ENCODE measurements around the gene LMF1. TPM values are rescaled to one million over a fixed set of nuclear protein-coding genes. Genes with fewer than 3 reads are reported as not detected.

Gene LMF1
- total and polyA plus RNA-seq, 2 donors from 2014 or later: 15.4 to 28.6 TPM

GRCh38 chr16:901715-902601, 68.8 kb downstream of the LMF1 start:
- no peaks in the 10 kb centered on the region for H3K36me3 ChIP-seq (ENCODE audit: control insufficient read depth in 2 of 3, insufficient read depth in 3 of 3, low read length in 3 of 3)
- DNase-seq: peak in 1 of 5 donors; percentile 66
- peaks cover 0 to 4% (median 0%) of the 10 kb centered on the region in 3 donors for H3K9me3 ChIP-seq (ENCODE audit: control insufficient read depth in 2 of 3, insufficient read depth in 1 of 3, low read length in 3 of 3)
- no peak overlapping the region for H3K27ac ChIP-seq (ENCODE audit: low read depth in 2 of 2, low read length in 2 of 2)
- H3K27me3 ChIP-seq (ENCODE audit: control insufficient read depth, insufficient read depth, low read length): no peaks in the 10 kb centered on the region
- FAIRE-seq: no peak
- TF ChIP-seq CTCF (IDR thresholded peaks at IDR 0.05; ENCODE audit: borderline replicate concordance, extremely low read depth, insufficient read depth): no peak
- no peaks in the 10 kb centered on the region for H3K4me1 ChIP-seq (ENCODE audit: control insufficient read depth in 2 of 3, insufficient read depth in 2 of 3, low read depth in 1 of 3, low read length in 3 of 3)
- no peak overlapping the region for H3K9ac ChIP-seq (ENCODE audit: low read length in 3 of 3)
- no peak overlapping the region for H3K4me3 ChIP-seq (ENCODE audit: low read length in 3 of 3)
- intact Hi-C loops (cut with DNase I): no loop called here

- Histone ChIP-seq H3K4me1 (ENCODE audit: control insufficient read depth in 2 of 3, insufficient read depth in 2 of 3, low read depth in 1 of 3, low read length in 3 of 3) (no peaks in the 10 kb centered on the region), H3K9me3 (ENCODE audit: control insufficient read depth in 2 of 3, insufficient read depth in 1 of 3, low read length in 3 of 3) (no peaks in the 10 kb centered on the region), H3K9ac (ENCODE audit: low read length in 3 of 3) (no peak overlapping the region), H3K4me3 (ENCODE audit: low read length in 3 of 3) (no peak overlapping the region), H3K27ac (ENCODE audit: low read depth in 2 of 2, low read length in 2 of 2) (no peak overlapping the region), H3K36me3 (ENCODE audit: control insufficient read depth in 2 of 3, insufficient read depth in 3 of 3, low read length in 3 of 3) (no peaks in the 10 kb centered on the region), H3K27me3 (ENCODE audit: control insufficient read depth, insufficient read depth, low read length) (no peaks in the 10 kb centered on the region)
- DNase-seq (peak in 1 of 5 donors; percentile 49), FAIRE-seq (no peak)
- intact Hi-C loops (cut with DNase I): no loop called here
- TF ChIP-seq CTCF (IDR thresholded peaks at IDR 0.05; ENCODE audit: borderline replicate concordance, extremely low read depth, insufficient read depth): no peak
These were observed 69.6 kb downstream of the LMF1 start for GRCh38 chr16:901149-901548.

GRCh38 chr16:900211-900610, 70.6 kb downstream of the LMF1 start:
- Histone ChIP-seq H3K9me3 (ENCODE audit: control insufficient read depth in 2 of 3, insufficient read depth in 1 of 3, low read length in 3 of 3) (no peaks in the 10 kb centered on the region), H3K4me1 (ENCODE audit: control insufficient read depth in 2 of 3, insufficient read depth in 2 of 3, low read depth in 1 of 3, low read length in 3 of 3) (no peaks in the 10 kb centered on the region), H3K27me3 (ENCODE audit: control insufficient read depth, insufficient read depth, low read length) (no peaks in the 10 kb centered on the region), H3K27ac (ENCODE audit: low read depth in 2 of 2, low read length in 2 of 2) (no peak overlapping the region), H3K4me3 (ENCODE audit: low read length in 3 of 3) (no peak overlapping the region), H3K36me3 (ENCODE audit: control insufficient read depth in 2 of 3, insufficient read depth in 3 of 3, low read length in 3 of 3) (no peaks in the 10 kb centered on the region), H3K9ac (ENCODE audit: low read length in 3 of 3) (no peak overlapping the region)
- TF ChIP-seq CTCF (IDR thresholded peaks at IDR 0.05; ENCODE audit: borderline replicate concordance, extremely low read depth, insufficient read depth): no peak
- DNase-seq: no peak
- intact Hi-C loops (cut with DNase I): no loop called here
- FAIRE-seq: no peak

Measured in kidney (tissue), 14 donors.